HG03571 (cell line): Measurements from ENCODE around the gene ADAMTS16.
"Not testable (repeated sequence)": the region's sequence is repeated elsewhere in the genome, so short reads cannot be mapped to it uniquely, and the experiment has no call there.

ENCODE experiments used
- ATAC-seq: cut with Tn5 transposase; IDR thresholded peaks from one replicate; pipeline ENCODE4 v1.9.1; 2021; ENCODE audit not compliant: unreplicated experiment

ADAMTS16 gene

GRCh38 chr5:5139777-5140478, at the start of gene ADAMTS16:
Gene ADAMTS16, plus strand, starts transcription at chr5:5140330. Its CDS starts 138 bp downstream, at chr5:5140468.
- no peak for ATAC-seq

- no peak for ATAC-seq
Measured at GRCh38 chr5:5092149-5092548, 48.0 kb upstream of the ADAMTS16 start.

- no peak for ATAC-seq
Measured at GRCh38 chr5:5100635-5101034, 39.5 kb upstream of the ADAMTS16 start.

GRCh38 chr5:5101676-5102075, 38.5 kb upstream of the ADAMTS16 start:
- no peak for ATAC-seq

GRCh38 chr5:5103245-5103644, 36.9 kb upstream of the ADAMTS16 start:
- no peak for ATAC-seq

- no peak for ATAC-seq
Measured at GRCh38 chr5:5104550-5104949, 35.6 kb upstream of the ADAMTS16 start.

GRCh38 chr5:5105531-5105930, 34.6 kb upstream of the ADAMTS16 start:
- ATAC-seq: no peak

- no peak for ATAC-seq
Measured at GRCh38 chr5:5116956-5117355, 23.2 kb upstream of the ADAMTS16 start.

- ATAC-seq: no peak
Measured at GRCh38 chr5:5122776-5123175, 17.4 kb upstream of the ADAMTS16 start.

- ATAC-seq: no peak
Measured at GRCh38 chr5:5124231-5124630, 15.9 kb upstream of the ADAMTS16 start.

GRCh38 chr5:5126444-5126843, 13.7 kb upstream of the ADAMTS16 start:
- ATAC-seq: no peak

- ATAC-seq: no peak
Measured at GRCh38 chr5:5128766-5129165, 11.4 kb upstream of the ADAMTS16 start.

- no peak for ATAC-seq
Measured at GRCh38 chr5:5132234-5132633, 7.9 kb upstream of the ADAMTS16 start.

- ATAC-seq: no peak
Measured at GRCh38 chr5:5132693-5133295, 7.3 kb upstream of the ADAMTS16 start.

- no peak for ATAC-seq
Measured at GRCh38 chr5:5134107-5134506, 6.0 kb upstream of the ADAMTS16 start.

GRCh38 chr5:5135957-5136676, 4.0 kb upstream of the ADAMTS16 start:
- ATAC-seq: no peak

GRCh38 chr5:5137851-5138250, 2.3 kb upstream of the ADAMTS16 start:
- ATAC-seq: not testable (repeated sequence)

GRCh38 chr5:5139336-5139776, 774 bp upstream of the ADAMTS16 start:
- no peak for ATAC-seq

- no peak for ATAC-seq
Measured at GRCh38 chr5:5140479-5141338, 579 bp downstream of the ADAMTS16 start.

GRCh38 chr5:5141339-5141599, 1.1 kb downstream of the ADAMTS16 start:
- ATAC-seq: no peak
